NCI-H2029 treated with DMSO at 0.1 percent for 48 hours (cell line): ENCODE data around the gene EEFSEC.
A peak's percentile ranks its signal among the peaks of the same experiment; 100 is the strongest.

ENCODE experiments used
- DNase-seq: peaks from one replicate; lab custom pipeline; 2025; lab: John Stamatoyannopoulos, UW

The EEFSEC gene

GRCh38 chr3:128285967-128286321, 132.7 kb downstream of the EEFSEC start:
- DNase-seq, result no peak

GRCh38 chr3:128286691-128287090, 133.4 kb downstream of the EEFSEC start:
- no peak for DNase-seq

DNA sequence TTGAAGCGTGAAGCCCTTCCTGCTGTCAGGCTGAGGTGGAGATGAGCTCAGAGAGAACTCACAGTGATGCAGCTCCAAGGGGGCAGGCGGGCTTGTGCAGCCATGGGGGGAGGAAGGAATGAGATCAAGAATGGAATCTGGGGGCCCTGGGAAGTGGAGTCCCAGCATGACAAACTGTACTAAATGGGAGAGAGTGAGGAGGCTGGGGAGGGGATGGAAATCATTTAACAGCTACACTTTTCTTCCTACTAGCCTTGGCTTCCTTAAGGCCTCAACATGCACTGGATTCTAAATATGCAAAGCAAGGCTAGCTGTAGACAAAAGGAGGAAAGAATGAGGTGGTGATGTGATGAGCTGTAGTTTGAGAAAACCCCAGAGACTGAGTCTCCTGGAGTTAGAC, 133.9 kb downstream of the EEFSEC start:
- DNase-seq, result no peak

GRCh38 chr3:128289534-128289933, 136.3 kb downstream of the EEFSEC start:
- DNase-seq, result no peak

- DNase-seq, result no peak
Measured at GRCh38 chr3:128290484-128290883, 137.2 kb downstream of the EEFSEC start.

GRCh38 chr3:128293930-128294329, 140.6 kb downstream of the EEFSEC start:
- no peak for DNase-seq

DNA sequence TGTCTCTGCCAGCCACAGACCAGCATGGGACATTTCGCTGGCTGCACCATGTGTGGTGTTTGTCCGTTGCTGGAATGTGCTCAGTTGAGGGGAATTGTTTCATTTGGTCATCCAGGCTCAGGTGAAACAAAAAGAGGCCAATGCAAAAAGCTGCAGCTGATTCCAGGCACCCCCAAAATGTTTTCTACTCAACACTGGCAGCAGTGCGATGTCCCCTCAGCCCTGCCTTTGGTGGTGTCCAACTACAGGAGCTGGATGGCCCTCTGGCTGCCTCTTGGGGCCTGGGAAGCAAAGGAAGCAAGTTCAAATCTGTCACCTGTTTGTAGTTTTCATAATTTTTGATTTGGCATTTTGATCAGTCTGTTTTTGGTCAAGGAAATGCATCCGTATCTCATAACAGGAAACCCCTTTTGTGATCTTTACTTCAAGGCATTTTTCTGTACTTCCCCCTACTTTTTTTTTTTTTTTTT, 141.8 kb downstream of the EEFSEC start:
- no peak for DNase-seq

GRCh38 chr3:128296469-128297251, 143.4 kb downstream of the EEFSEC start:
- DNase-seq, result peak; percentile 11

- DNase-seq, result no peak
Measured at GRCh38 chr3:128297401-128298138, 144.3 kb downstream of the EEFSEC start.

GRCh38 chr3:128301186-128302023, 148.1 kb downstream of the EEFSEC start:
- DNase-seq, result no peak

GRCh38 chr3:128306481-128306880, 153.2 kb downstream of the EEFSEC start:
- no peak for DNase-seq

GRCh38 chr3:128307029-128307633, 153.8 kb downstream of the EEFSEC start:
- no peak for DNase-seq

DNA sequence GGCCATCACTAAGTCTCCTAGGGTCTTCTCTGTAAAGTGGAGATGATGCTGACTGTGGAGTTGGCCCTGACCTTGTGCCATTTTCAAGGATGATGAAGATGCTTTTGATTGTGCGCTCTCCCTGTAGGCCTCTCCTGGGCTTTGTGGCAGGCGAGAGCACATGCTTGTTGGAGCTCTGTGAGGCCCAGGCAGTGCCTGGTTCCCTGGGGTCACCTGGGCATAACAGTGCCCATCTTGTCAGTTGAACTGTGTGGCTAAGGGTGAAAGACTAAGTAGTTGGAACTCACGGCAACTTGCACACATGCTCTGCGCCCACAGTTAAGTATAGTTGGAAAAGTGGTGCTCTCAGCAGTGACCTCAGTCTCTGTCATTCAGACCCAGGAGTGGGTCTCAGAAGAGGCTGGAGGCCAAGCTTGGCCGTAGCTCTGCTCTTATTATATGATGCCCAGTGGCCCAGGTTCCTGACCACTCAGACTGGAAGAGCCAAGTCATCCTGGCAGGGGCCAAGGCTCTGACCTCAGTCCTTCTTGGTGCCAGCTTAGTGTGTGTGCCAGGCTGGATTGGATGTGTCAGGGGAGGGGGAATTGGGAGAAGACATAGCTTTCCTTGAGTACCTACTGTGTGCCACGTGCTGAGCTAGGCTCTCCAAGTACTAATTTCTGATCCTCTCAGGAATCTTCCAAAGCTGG, 154.6 kb downstream of the EEFSEC start:
- no peak for DNase-seq

DNA sequence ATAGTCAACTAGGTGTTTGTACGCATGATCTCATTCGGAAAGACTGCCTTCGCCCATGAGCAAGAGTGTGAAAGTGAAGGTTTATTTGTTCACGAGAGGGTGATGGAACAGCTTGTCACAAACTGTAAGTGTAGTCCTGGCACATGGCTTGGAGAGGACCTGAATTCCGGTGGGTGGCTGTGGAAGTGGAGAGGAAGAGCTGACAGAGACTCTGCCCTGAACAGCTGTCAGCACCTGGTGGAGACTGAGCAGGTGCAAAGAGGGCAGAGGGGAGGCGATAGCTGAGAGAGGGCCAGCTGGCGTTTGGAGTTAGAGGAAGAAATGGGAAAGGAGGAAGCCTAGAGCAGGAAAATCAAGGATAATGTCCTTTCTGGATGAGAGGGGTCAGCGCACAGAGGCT, 155.7 kb downstream of the EEFSEC start:
- peak; percentile 90 for DNase-seq

- no peak for DNase-seq
Measured at GRCh38 chr3:128310286-128311058, 157.2 kb downstream of the EEFSEC start.

GRCh38 chr3:128311441-128311844, 158.2 kb downstream of the EEFSEC start:
- DNase-seq, result peak; percentile 20

DNA sequence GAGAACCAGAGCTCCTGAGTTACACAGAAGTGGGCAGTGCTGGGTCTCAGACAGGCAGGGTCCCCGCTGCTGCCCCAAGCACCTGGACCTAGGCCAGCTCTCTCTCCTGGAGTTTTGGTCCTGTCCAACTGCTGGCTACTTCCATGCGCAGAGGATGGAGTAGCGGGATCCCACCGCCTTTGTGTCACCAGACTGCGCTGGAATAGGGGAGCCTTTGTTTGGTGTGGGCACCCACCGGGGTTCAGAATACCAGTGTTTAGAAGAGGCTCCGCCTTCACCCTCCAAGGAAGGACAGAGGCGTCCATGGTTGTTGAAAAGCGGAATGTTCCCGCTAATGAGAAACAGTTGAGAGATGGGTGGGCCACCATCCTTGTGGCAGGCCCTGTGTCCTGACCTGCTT, 159.0 kb downstream of the EEFSEC start:
- DNase-seq, result no peak

DNA sequence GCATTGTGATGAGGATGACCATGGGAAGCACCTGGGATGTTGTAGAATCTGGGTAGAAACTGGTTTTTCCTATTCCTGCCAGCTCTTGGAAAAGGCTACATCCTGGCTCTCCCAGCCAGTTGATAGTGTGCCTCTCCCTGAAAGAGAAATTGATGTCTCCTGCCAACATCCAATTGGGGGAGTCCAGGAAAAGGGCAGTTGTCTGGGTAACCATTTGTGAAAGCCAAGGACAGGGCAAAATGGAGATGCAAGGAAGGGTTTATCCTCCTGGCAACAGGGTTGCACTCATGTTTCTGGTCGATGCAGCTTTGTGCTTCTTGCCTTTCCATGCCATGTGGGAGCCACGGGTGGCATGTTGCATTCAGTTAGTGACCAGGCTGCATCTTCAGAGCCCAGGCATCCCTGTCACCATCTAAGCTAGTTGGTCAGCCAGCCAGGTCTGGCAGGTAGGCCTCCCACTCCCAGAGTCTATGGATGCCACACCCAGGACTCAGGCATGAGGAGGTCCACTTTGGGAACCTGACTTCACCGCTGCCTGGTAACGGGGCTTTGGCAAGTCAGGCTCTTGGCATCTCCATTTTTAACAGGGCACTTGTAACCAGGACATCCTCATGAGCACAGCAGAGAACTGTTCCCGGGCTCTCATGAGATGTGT, 159.9 kb downstream of the EEFSEC start:
- no peak for DNase-seq

GRCh38 chr3:128313935-128314334, 160.7 kb downstream of the EEFSEC start:
- DNase-seq, result no peak

GRCh38 chr3:128315313-128315712, 162.0 kb downstream of the EEFSEC start:
- no peak for DNase-seq
